NB4 (cell line): ENCODE data around the gene CTDP1.

Experiments
- POLR2A ChIP-seq: IDR thresholded peaks from 2 replicates; pipeline ENCODE4 v1.6.1; 2011; ENCODE audit warnings: mild to moderate bottlenecking; ENCODE audit not compliant: insufficient read length; ENCODE audit errors: extremely low read depth
- TF ChIP-seq, protein P1 (sequence below): IDR thresholded peaks from one replicate; pipeline ENCODE4 v1.5.1; 2012; ENCODE audit warnings: low read depth, low read length

GRCh38 chr18:79712206-79712857 lies 32.7 kb downstream of the CTDP1 start:
- TF ChIP-seq, protein P1, sequence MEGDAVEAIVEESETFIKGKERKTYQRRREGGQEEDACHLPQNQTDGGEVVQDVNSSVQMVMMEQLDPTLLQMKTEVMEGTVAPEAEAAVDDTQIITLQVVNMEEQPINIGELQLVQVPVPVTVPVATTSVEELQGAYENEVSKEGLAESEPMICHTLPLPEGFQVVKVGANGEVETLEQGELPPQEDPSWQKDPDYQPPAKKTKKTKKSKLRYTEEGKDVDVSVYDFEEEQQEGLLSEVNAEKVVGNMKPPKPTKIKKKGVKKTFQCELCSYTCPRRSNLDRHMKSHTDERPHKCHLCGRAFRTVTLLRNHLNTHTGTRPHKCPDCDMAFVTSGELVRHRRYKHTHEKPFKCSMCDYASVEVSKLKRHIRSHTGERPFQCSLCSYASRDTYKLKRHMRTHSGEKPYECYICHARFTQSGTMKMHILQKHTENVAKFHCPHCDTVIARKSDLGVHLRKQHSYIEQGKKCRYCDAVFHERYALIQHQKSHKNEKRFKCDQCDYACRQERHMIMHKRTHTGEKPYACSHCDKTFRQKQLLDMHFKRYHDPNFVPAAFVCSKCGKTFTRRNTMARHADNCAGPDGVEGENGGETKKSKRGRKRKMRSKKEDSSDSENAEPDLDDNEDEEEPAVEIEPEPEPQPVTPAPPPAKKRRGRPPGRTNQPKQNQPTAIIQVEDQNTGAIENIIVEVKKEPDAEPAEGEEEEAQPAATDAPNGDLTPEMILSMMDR: no peak
- TF ChIP-seq POLR2A: no peak
